H1 (cell line): ENCODE measurements around the gene IGFL3. TPM values are rescaled to one million over a fixed set of nuclear protein-coding genes. Genes with fewer than 3 reads are reported as not detected.

Experiments
- CTCF ChIA-PET: fragments of 300-600 bp; sonication (Branson Sonifier 250); formaldehyde crosslinking; loops from one replicate; lab custom pipeline; 2021; ENCODE audit not compliant: partially characterized antibody; lab: Charles Lee
- POLR2A ChIA-PET: fragments of 300-600 bp; sonication (Branson Sonifier 250); formaldehyde crosslinking; loops from one replicate; lab custom pipeline; 2021; ENCODE audit warnings: inconsistent platforms; ENCODE audit not compliant: partially characterized antibody; lab: Charles Lee
- DNase-seq, 2 experiments: peaks; one replicate each; pipeline versions ENCODE4 v3.0.0 to v3.0.0-alpha.2; 2010 to 2022; ENCODE audit warnings: low spot score in 2 of 2, low read depth in 1 of 2, mixed read lengths in 1 of 2
- FAIRE-seq: peaks from 2 replicates; lab custom pipeline; 2011; peaks lifted over from hg19 to GRCh38; lab: Jason Lieb, UNC
- H2AFZ ChIP-seq: 2 replicates; pipeline ENCODE4 v1.8.1; 2012; ENCODE audit warnings: low read length, inconsistent platforms
- H2AK5ac ChIP-seq: 2 replicates; pipeline ENCODE4 v1.6.1; 2013; ENCODE audit warnings: low read depth, low read length
- H2BK120ac ChIP-seq: replicated peaks from 2 replicates; pipeline ENCODE3; 2013; ENCODE audit warnings: low read depth, low read length, inconsistent platforms
- H2BK12ac ChIP-seq: 2 replicates; pipeline ENCODE4 v1.6.1; 2013; ENCODE audit warnings: low read depth, low read length
- H2BK15ac ChIP-seq: 2 replicates; pipeline ENCODE4 v1.6.1; 2013; ENCODE audit warnings: low read length
- H2BK20ac ChIP-seq: 2 replicates; pipeline ENCODE4 v1.6.1; 2013; ENCODE audit warnings: low read length
- H2BK5ac ChIP-seq: 2 replicates; pipeline ENCODE4 v1.6.1; 2013; ENCODE audit warnings: low read depth, low read length
- H3K14ac ChIP-seq: 2 replicates; pipeline ENCODE4 v1.6.1; 2013; ENCODE audit warnings: inconsistent platforms; ENCODE audit not compliant: insufficient read length
- H3K18ac ChIP-seq: 2 replicates; pipeline ENCODE4 v1.6.1; 2013; ENCODE audit warnings: low read length; ENCODE audit errors: extremely low read depth
- H3K23ac ChIP-seq: 2 replicates; pipeline ENCODE4 v1.6.1; 2013; ENCODE audit warnings: inconsistent platforms; ENCODE audit not compliant: insufficient read length
- H3K23me2 ChIP-seq: 2 replicates; pipeline ENCODE4 v1.6.1; 2013; ENCODE audit warnings: low read depth, low read length
- H3K27ac ChIP-seq: 2 replicates; pipeline ENCODE4 v1.6.1; 2011; ENCODE audit warnings: low read depth, low read length, inconsistent platforms
- H3K27me3 ChIP-seq, 4 experiments: replicated peaks in 1 of 4; 1 replicate in 1 of 4; 2 replicates in 3 of 4; pipeline versions ENCODE4 v1.6.1 to v1.8.1; 2011 to 2013; ENCODE audit warnings: low read length in 3 of 4, mild to moderate bottlenecking in 3 of 4, inconsistent platforms in 2 of 4, mixed read lengths in 2 of 4, moderate library complexity in 1 of 4; ENCODE audit not compliant: control insufficient read depth in 3 of 4, insufficient read depth in 3 of 4; ENCODE audit errors: extremely low read depth in 1 of 4
- H3K36me3 ChIP-seq, 4 experiments: 2 replicates each; pipeline versions ENCODE4 v1.6.1 to v1.8.1; 2011 to 2013; ENCODE audit warnings: mild to moderate bottlenecking in 4 of 4, low read length in 3 of 4, moderate library complexity in 2 of 4, control low read depth in 1 of 4, inconsistent platforms in 1 of 4; ENCODE audit not compliant: insufficient read depth in 4 of 4, control insufficient read depth in 2 of 4
- H3K4ac ChIP-seq: replicated peaks from 2 replicates; pipeline ENCODE3; 2013; ENCODE audit warnings: low read length, low read depth, mixed read lengths, inconsistent platforms; ENCODE audit not compliant: insufficient read length
- H3K4me1 ChIP-seq, 4 experiments: replicated peaks in 1 of 4; 1 replicate in 1 of 4; 2 replicates in 3 of 4; pipeline versions ENCODE4 v1.6.1 to v1.8.1; 2011 to 2013; ENCODE audit warnings: low read length in 3 of 4, inconsistent platforms in 2 of 4, mixed read lengths in 1 of 4; ENCODE audit not compliant: insufficient read depth in 4 of 4, control insufficient read depth in 3 of 4
- H3K4me2 ChIP-seq, 2 experiments: 2 replicates each; pipeline versions ENCODE4 v1.6.1 to v1.8.1; 2011 to 2013; ENCODE audit warnings: low read depth in 2 of 2, low read length in 2 of 2, control low read depth in 1 of 2, inconsistent platforms in 1 of 2, mild to moderate bottlenecking in 1 of 2; ENCODE audit not compliant: insufficient read depth in 1 of 2
- H3K4me3 ChIP-seq, 4 experiments: fragments of 200-600, 300-600 bp in 1 of 4; sonication (generic), shearing (Covaris generic), sonication (Bioruptor Twin) in 1 of 4; 2 replicates each; pipeline versions ENCODE4 v1.5.1 to v1.8.1; 2011 to 2016; ENCODE audit warnings: low read length in 4 of 4, low read depth in 3 of 4, control low read depth in 2 of 4, inconsistent platforms in 2 of 4, mild to moderate bottlenecking in 2 of 4, mixed read lengths in 1 of 4, moderate library complexity in 1 of 4; ENCODE audit not compliant: insufficient read depth in 2 of 4; ENCODE audit errors: extremely low read depth in 1 of 4
- H3K56ac ChIP-seq: replicated peaks from 2 replicates; pipeline ENCODE3; 2013; ENCODE audit warnings: low read depth, mild to moderate bottlenecking, mixed read lengths, low read length, inconsistent platforms; ENCODE audit not compliant: insufficient read length
- H3K79me1 ChIP-seq: 2 replicates; pipeline ENCODE4 v1.6.1; 2013; ENCODE audit warnings: low read depth, low read length, control low read depth
- H3K79me2 ChIP-seq, 2 experiments: 2 replicates each; pipeline versions ENCODE4 v1.6.1 to v1.8.1; 2012 to 2013; ENCODE audit warnings: low read length in 2 of 2, mild to moderate bottlenecking in 2 of 2, inconsistent platforms in 1 of 2; ENCODE audit not compliant: insufficient read depth in 2 of 2, control insufficient read depth in 1 of 2
- H3K9ac ChIP-seq, 4 experiments: replicated peaks in 1 of 4; 1 replicate in 1 of 4; 2 replicates in 3 of 4; pipeline versions ENCODE4 v1.6.1 to v1.8.1; 2011 to 2013; ENCODE audit warnings: low read depth in 3 of 4, low read length in 3 of 4, control low read depth in 2 of 4, mild to moderate bottlenecking in 2 of 4, moderate library complexity in 2 of 4, inconsistent platforms in 1 of 4; ENCODE audit errors: extremely low read depth in 1 of 4
- H3K9me3 ChIP-seq, 2 experiments: 2 replicates each; pipeline versions ENCODE4 v1.6.1 to v1.8.1; 2012 to 2013; ENCODE audit warnings: mild to moderate bottlenecking in 2 of 2, moderate library complexity in 2 of 2, control low read depth in 1 of 2, inconsistent platforms in 1 of 2, low read depth in 1 of 2, low read length in 1 of 2, mixed read lengths in 1 of 2; ENCODE audit not compliant: insufficient read depth in 2 of 2
- H4K20me1 ChIP-seq, 2 experiments: replicated peaks in 1 of 2; 2 replicates each; pipeline versions ENCODE3 to v1.8.1; 2011 to 2013; ENCODE audit warnings: inconsistent platforms in 2 of 2, low read length in 2 of 2, mild to moderate bottlenecking in 1 of 2; ENCODE audit not compliant: insufficient read depth in 2 of 2, control insufficient read depth in 1 of 2
- H4K5ac ChIP-seq: 2 replicates; pipeline ENCODE4 v1.6.1; 2013; ENCODE audit warnings: low read length, low read depth, mixed read lengths, inconsistent platforms; ENCODE audit not compliant: insufficient read length
- H4K8ac ChIP-seq: 2 replicates; pipeline ENCODE4 v1.8.0; 2013; ENCODE audit warnings: mild to moderate bottlenecking, moderate library complexity, low read length, inconsistent platforms; ENCODE audit not compliant: insufficient read depth; ENCODE audit errors: extremely low read depth
- H4K91ac ChIP-seq: replicated peaks from 2 replicates; pipeline ENCODE3; 2013; ENCODE audit warnings: low read length, mixed read lengths, inconsistent platforms; ENCODE audit not compliant: insufficient read length
- ATF2 ChIP-seq: IDR thresholded peaks from 2 replicates; pipeline ENCODE4 v1.6.1; 2012; ENCODE audit warnings: low read length, inconsistent platforms
- CBX5 ChIP-seq: fragments of 300-800, 300-1000 bp; sonication (generic); IDR thresholded peaks from 2 replicates; pipeline ENCODE4 v1.7.1; 2016; ENCODE audit warnings: antibody characterized with exemption, low read length, low read depth
- KDM1A ChIP-seq: fragments of 200-600, 300-600 bp; sonication (generic); IDR thresholded peaks from 2 replicates; pipeline ENCODE4 v1.7.1; 2016; ENCODE audit warnings: mild to moderate bottlenecking, low read length, borderline replicate concordance
- MAFK ChIP-seq: IDR thresholded peaks from 2 replicates; pipeline ENCODE4 v1.6.1; 2012; ENCODE audit warnings: low read depth, mild to moderate bottlenecking, improper control_type of control experiment, low read length
- PHF8 ChIP-seq: fragments of 200-600 bp; sonication (generic); conservative IDR thresholded peaks from 2 replicates; pipeline ENCODE4 v1.7.1; 2012; ENCODE audit warnings: low read depth, mild to moderate bottlenecking, inconsistent platforms, low read length, moderate library complexity
- POLR2A ChIP-seq, 2 experiments: IDR thresholded peaks; 1 replicate in 1 of 2; 2 replicates in 1 of 2; pipeline ENCODE4 v1.6.1; 2011; ENCODE audit warnings: low read depth in 2 of 2, low read length in 2 of 2, mild to moderate bottlenecking in 2 of 2; ENCODE audit errors: control extremely low read depth in 1 of 2
- RNF2 ChIP-seq: fragments of 200-900, 300-1000 bp; sonication (generic); IDR thresholded peaks from 2 replicates; pipeline ENCODE4 v1.7.1; 2016; ENCODE audit warnings: borderline replicate concordance, low read depth, mild to moderate bottlenecking, antibody characterized with exemption, low read length; ENCODE audit not compliant: poor library complexity, severe bottlenecking; ENCODE audit errors: missing control alignments
- SP4 ChIP-seq: IDR thresholded peaks from 2 replicates; pipeline ENCODE4 v1.6.1; 2012; ENCODE audit warnings: low read length, inconsistent platforms
- TEAD4 ChIP-seq: IDR thresholded peaks from 2 replicates; pipeline ENCODE4 v1.6.1; 2012; ENCODE audit warnings: low read depth, low read length, inconsistent platforms, mixed read lengths
- USF2 ChIP-seq: IDR thresholded peaks from 2 replicates; pipeline ENCODE4 v1.6.1; 2011; ENCODE audit warnings: low read length, improper control_type of control experiment
- WGBS, 2 experiments: shearing (Covaris generic) in 1 of 2; methylation state at CpG; one replicate each; pipeline versions ENCODE4 v1.1.6 to v1.1.7; 2013 to 2015; ENCODE audit warnings: low lambda C conversion rate in 2 of 2, mixed read lengths in 2 of 2, inconsistent platforms in 1 of 2, low coverage in 1 of 2, missing lambda C conversion rate in 1 of 2; ENCODE audit not compliant: insufficient replicate concordance in 2 of 2, insufficient coverage in 1 of 2, insufficient read length in 1 of 2; ENCODE audit errors: extremely low coverage in 1 of 2, missing lambda C conversion rate in 1 of 2; 5-methylcytosine and 5-hydroxymethylcytosine counted together
- polyA plus RNA-seq, 7 experiments: library from polyadenylated mRNA; depleted of rRNA in 3 of 7; stranded (reverse) in 5 of 7; unstranded in 2 of 7; fragments of >200 nt in 5 of 7; fragments of 200-250 nt in 2 of 7; gene quantifications; 1 replicate in 5 of 7; 2 replicates in 1 of 7; 4 replicates in 1 of 7; pipeline versions ENCODE4 v1.2.1 to v1.2.3, GENCODE V29; 2011 to 2013; ENCODE audit warnings: missing spikeins in 2 of 7, mixed read lengths in 2 of 7
- total RNA-seq: library from RNA; stranded (reverse); fragmentation: NEBNext Ultra II Directional; extraction: Animal tissue kit (Norgen Biotek cat#: 25700); gene quantifications from 2 replicates; pipeline ENCODE4 v1.2.1, GENCODE V29; 2021

Gene IGFL3
- total and polyA plus RNA-seq, 2 of the 8 experiments (the other 6 are each of a cell fraction or from before 2014, with no cell fraction given) = 0.12 TPM; not detected in 1

- Histone ChIP-seq H3K9me3 (no peaks in the 10 kb centered on the region), H3K4ac (no peak overlapping the region), H3K18ac (no peak overlapping the region), H2BK120ac (no peak overlapping the region), H2AFZ (no peak overlapping the region), H3K79me1 (no peaks in the 10 kb centered on the region), H4K20me1 (no peaks in the 10 kb centered on the region), H3K56ac (no peak overlapping the region), H3K9ac (no peak overlapping the region), H2BK20ac (no peak overlapping the region), H3K36me3 (no peaks in the 10 kb centered on the region), H3K23ac (no peak overlapping the region), H3K4me2 (no peak overlapping the region), H2AK5ac (no peak overlapping the region), H2BK15ac (no peak overlapping the region), H3K14ac (no peak overlapping the region), H3K4me3 (no peak overlapping the region), H4K8ac (no peak overlapping the region), H3K4me1 (no peaks in the 10 kb centered on the region), H4K91ac (no peak overlapping the region), H2BK12ac (no peak overlapping the region), H2BK5ac (no peak overlapping the region), H3K23me2 (no peaks in the 10 kb centered on the region), H3K27ac (no peak overlapping the region), H3K27me3 (no peaks in the 10 kb centered on the region), H3K79me2 (no peaks in the 10 kb centered on the region), H4K5ac (no peak overlapping the region)
- WGBS, 2 experiments = 86% methylated on average over 3 of the region's 3 CpGs; no CpG with 5 or more reads in 1 of the 2 experiments
- TF ChIP-seq PHF8 = no peak
- no peak for TF ChIP-seq MAFK
- no peak for TF ChIP-seq TEAD4
- no peak for TF ChIP-seq ATF2
- TF ChIP-seq POLR2A (IDR thresholded peaks at IDR 0.05; ENCODE audit: control extremely low read depth in 1 of 2, low read depth in 2 of 2, low read length in 2 of 2) = no peak
- no peak for TF ChIP-seq RNF2
- TF ChIP-seq KDM1A = no peak
- TF ChIP-seq USF2 = no peak
- no peak for TF ChIP-seq CBX5
- no peak for TF ChIP-seq SP4
- POLR2A ChIA-PET = interaction anchor here (1.7 kb wide), 2 partner anchors 19 to 22 kb away, joined by 4 to 6 read pairs; no protein-coding TSS in a partner anchor
- FAIRE-seq = no peak
- DNase-seq = no peak
- CTCF ChIA-PET = no interaction called here
These were observed 30.7 kb upstream of the IGFL3 start for GRCh38 chr19:46155237-46155636.
